Measurements from ENCODE around the gene CST3.

Gene CST3

GRCh38 chr20:23669327-23669726 is 31.6 kb upstream of the CST3 start:
- Histone ChIP-seq H3K27ac (no peak overlapping the region), H3K4me3 (IDR thresholded peaks at IDR 0.05; ENCODE audit: insufficient read depth, low read depth, low read length) (no peak overlapping the region), H3K79me2 (ENCODE audit: insufficient read depth, low read depth) (no peaks in the 10 kb centered on the region), H3K27me3 (ENCODE audit: insufficient read depth, low read depth) (no peaks in the 10 kb centered on the region), H2AFZ (ENCODE audit: low read depth) (no peak overlapping the region), H3K9ac (no peak overlapping the region), H3K4me2 (no peak overlapping the region), H4K20me1 (ENCODE audit: insufficient read depth) (no peaks in the 10 kb centered on the region), H3K4me1 (ENCODE audit: low read depth, poor library complexity, severe bottlenecking) (no peaks in the 10 kb centered on the region), H3K36me3 (ENCODE audit: insufficient read depth) (no peaks in the 10 kb centered on the region)
- TF ChIP-seq CTCF (conservative IDR thresholded peaks at IDR 0.05; ENCODE audit: low read depth, low read length), result no peak

- H3K4me2 ChIP-seq, result no peak overlapping the region
Measured at GRCh38 chr20:23668477-23668951, 30.8 kb upstream of the CST3 start.

GRCh38 chr20:23667666-23668065 is 29.9 kb upstream of the CST3 start:
- no peak overlapping the region for H3K4me3 ChIP-seq (IDR thresholded peaks at IDR 0.05; ENCODE audit: insufficient read depth, low read depth, low read length)
- H3K36me3 ChIP-seq (ENCODE audit: insufficient read depth), result no peaks in the 10 kb centered on the region
- H3K27me3 ChIP-seq (ENCODE audit: insufficient read depth, low read depth), result no peaks in the 10 kb centered on the region
- TF ChIP-seq CTCF (conservative IDR thresholded peaks at IDR 0.05; ENCODE audit: low read depth, low read length), result no peak
- H3K27ac ChIP-seq, result no peak overlapping the region
- H2AFZ ChIP-seq (ENCODE audit: low read depth), result no peak overlapping the region
- H3K79me2 ChIP-seq (ENCODE audit: insufficient read depth, low read depth), result no peaks in the 10 kb centered on the region
- H3K9ac ChIP-seq, result no peak overlapping the region
- H3K4me1 ChIP-seq (ENCODE audit: low read depth, poor library complexity, severe bottlenecking), result no peaks in the 10 kb centered on the region
- no peak overlapping the region for H3K4me2 ChIP-seq
- H4K20me1 ChIP-seq (ENCODE audit: insufficient read depth), result no peaks in the 10 kb centered on the region

More at GRCh38 chr20:23668477-23668951, 30.8 kb upstream of the CST3 start:
- Histone ChIP-seq H4K20me1 (ENCODE audit: insufficient read depth) (no peaks in the 10 kb centered on the region), H3K79me2 (ENCODE audit: insufficient read depth, low read depth) (no peaks in the 10 kb centered on the region), H2AFZ (ENCODE audit: low read depth) (no peak overlapping the region), H3K27me3 (ENCODE audit: insufficient read depth, low read depth) (no peaks in the 10 kb centered on the region), H3K4me3 (IDR thresholded peaks at IDR 0.05; ENCODE audit: insufficient read depth, low read depth, low read length) (no peak overlapping the region), H3K36me3 (ENCODE audit: insufficient read depth) (no peaks in the 10 kb centered on the region), H3K9ac (no peak overlapping the region), H3K27ac (no peak overlapping the region), H3K4me1 (ENCODE audit: low read depth, poor library complexity, severe bottlenecking) (no peaks in the 10 kb centered on the region)
- TF ChIP-seq CTCF (conservative IDR thresholded peaks at IDR 0.05; ENCODE audit: low read depth, low read length), result peak; percentile 66

GRCh38 chr20:23666698-23667097 is 28.9 kb upstream of the CST3 start:
- Histone ChIP-seq H3K4me2 (no peak overlapping the region), H3K27ac (no peak overlapping the region), H3K36me3 (ENCODE audit: insufficient read depth) (no peaks in the 10 kb centered on the region), H3K4me3 (IDR thresholded peaks at IDR 0.05; ENCODE audit: insufficient read depth, low read depth, low read length) (no peak overlapping the region), H3K4me1 (ENCODE audit: low read depth, poor library complexity, severe bottlenecking) (no peaks in the 10 kb centered on the region), H4K20me1 (ENCODE audit: insufficient read depth) (no peaks in the 10 kb centered on the region), H3K9ac (no peak overlapping the region), H2AFZ (ENCODE audit: low read depth) (no peak overlapping the region), H3K27me3 (ENCODE audit: insufficient read depth, low read depth) (no peaks in the 10 kb centered on the region), H3K79me2 (ENCODE audit: insufficient read depth, low read depth) (no peaks in the 10 kb centered on the region)
- no peak for TF ChIP-seq CTCF (conservative IDR thresholded peaks at IDR 0.05; ENCODE audit: low read depth, low read length)

Measured in KMS-11 (cell line).